Suprapubic skin (tissue), 4 donors: ENCODE results near the gene LOXHD1.

Experiments used
- CTCF ChIP-seq, 2 donors: fragments of 200-600 bp in 1 of 2; fragments of 450-650 bp in 1 of 2; sonication (generic) in 1 of 2; IDR thresholded peaks; one replicate each; pipeline ENCODE4 v1.5.1; 2016 to 2019; ENCODE audit warnings: antibody characterized with exemption in 2 of 2, mild to moderate bottlenecking in 1 of 2, moderate library complexity in 1 of 2
- EP300 ChIP-seq: sonication (generic); formaldehyde crosslinking; IDR thresholded peaks from one replicate; pipeline ENCODE4 v1.6.1; 2017; ENCODE audit warnings: antibody characterized with exemption
- POLR2A ChIP-seq, 2 donors: fragments of 450-650 bp; IDR thresholded peaks; one replicate each; pipeline ENCODE4 v1.6.1; 2017; ENCODE audit warnings: antibody characterized with exemption in 2 of 2, mild to moderate bottlenecking in 2 of 2, moderate library complexity in 2 of 2
- POLR2AphosphoS5 ChIP-seq, 3 donors: sonication (generic); formaldehyde crosslinking; IDR thresholded peaks; one replicate each; pipeline ENCODE4 v1.6.1; 2017; ENCODE audit warnings: antibody characterized with exemption in 3 of 3

DNA sequence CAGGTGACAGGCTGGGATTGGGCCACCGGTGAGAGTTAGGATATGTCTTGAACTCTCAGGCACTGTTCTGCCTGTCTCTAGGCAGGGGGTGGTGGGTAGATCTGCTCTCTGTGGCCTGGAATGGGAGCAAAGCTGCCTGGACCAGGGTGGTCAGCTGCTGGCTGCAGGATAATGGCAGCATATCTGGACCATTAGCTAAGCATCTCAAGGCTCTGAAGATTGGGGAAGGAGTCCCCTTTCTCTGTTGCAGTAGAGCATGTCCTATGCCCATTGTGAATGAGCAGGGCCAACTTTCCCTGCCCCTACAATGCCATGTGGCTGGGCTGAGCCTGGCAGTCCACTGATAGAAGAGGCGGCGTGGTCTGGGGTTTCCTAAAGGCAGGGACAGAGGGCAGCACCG is 34.6 kb downstream of the LOXHD1 start:
- TF ChIP-seq CTCF (IDR thresholded peaks at IDR 0.05) (no peak), POLR2AphosphoS5 (IDR thresholded peaks at IDR 0.05) (no peak), POLR2A (IDR thresholded peaks at IDR 0.05) (no peak), EP300 (no peak)
